Glutamatergic neuron (in vitro differentiated cells): ENCODE data around the gene C2CD5. TPM values are rescaled to one million over a fixed set of nuclear protein-coding genes. Genes with fewer than 3 reads are reported as not detected.

Experiments used
- DNase-seq: peaks from one replicate; pipeline ENCODE4 v3.0.0; 2022
- H3K27ac Mint-ChIP-seq: one replicate; pipeline ENCODE4 v1.8.0; 2020; ENCODE audit warnings: mild to moderate bottlenecking, mixed read lengths, inconsistent platforms; ENCODE audit not compliant: unreplicated experiment
- H3K27me3 Mint-ChIP-seq: one replicate; pipeline ENCODE4 v1.8.0; 2020; ENCODE audit warnings: mild to moderate bottlenecking, moderate library complexity, mixed read lengths, inconsistent platforms; ENCODE audit not compliant: unreplicated experiment
- H3K36me3 Mint-ChIP-seq: one replicate; pipeline ENCODE4 v1.8.0; 2020; ENCODE audit warnings: mild to moderate bottlenecking, mixed read lengths, inconsistent platforms; ENCODE audit not compliant: unreplicated experiment
- H3K4me1 Mint-ChIP-seq: one replicate; pipeline ENCODE4 v1.8.0; 2020; ENCODE audit warnings: mild to moderate bottlenecking, low read depth, mixed read lengths, inconsistent platforms; ENCODE audit not compliant: unreplicated experiment
- H3K4me3 Mint-ChIP-seq: one replicate; pipeline ENCODE4 v1.8.0; 2020; ENCODE audit warnings: mild to moderate bottlenecking, mixed read lengths, inconsistent platforms; ENCODE audit not compliant: unreplicated experiment
- H3K9me3 Mint-ChIP-seq: one replicate; pipeline ENCODE4 v1.8.0; 2020; ENCODE audit warnings: mild to moderate bottlenecking, moderate library complexity, mixed read lengths, inconsistent platforms; ENCODE audit not compliant: unreplicated experiment
- total RNA-seq: library from RNA; stranded (reverse); fragmentation: NEBNext Ultra II Directional; extraction: Animal tissue kit (Norgen Biotek cat#: 25700); gene quantifications from one replicate; pipeline ENCODE4 v1.2.1, GENCODE V29; 2021; ENCODE audit not compliant: unreplicated experiment
- TF ChIP-seq, protein P1 (sequence below): fragments of 200-600 bp; sonication (generic); IDR thresholded peaks from one replicate; pipeline ENCODE4 v1.5.0; 2021; ENCODE audit not compliant: partially characterized antibody, unreplicated experiment

Gene C2CD5
- total RNA-seq, 1 donor from 2014 or later: 104 TPM

DNA sequence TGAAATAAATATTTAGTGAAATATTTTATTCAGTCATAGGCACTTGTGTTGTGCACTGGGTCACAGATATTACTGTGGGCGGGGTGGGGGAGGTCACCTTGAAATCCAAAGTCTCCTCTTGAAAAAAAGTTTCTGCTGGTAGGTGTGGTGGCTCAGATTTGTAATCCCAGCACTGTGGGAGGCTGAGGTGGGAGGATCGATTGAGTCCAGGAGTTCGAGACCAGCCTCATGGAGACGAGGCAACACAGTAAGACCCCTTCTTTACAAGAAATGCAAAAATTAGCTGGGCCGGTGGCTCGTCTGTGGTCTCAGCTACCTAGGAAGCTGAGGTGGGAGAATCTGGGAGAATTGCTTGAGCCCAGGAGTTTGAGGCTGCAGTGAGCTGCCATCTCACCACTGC, 913 bp upstream of the C2CD5 start:
- Mint-ChIP-seq H3K4me1 (peaks cover 9% of the 10 kb centered on the region), H3K9me3 (peaks cover 17% of the 10 kb centered on the region), H3K27me3 (peaks cover 13% of the 10 kb centered on the region), H3K36me3 (no peaks in the 10 kb centered on the region), H3K27ac (peak overlapping the region; percentile 99), H3K4me3 (peak overlapping the region; percentile 89)
- no peak for DNase-seq
- TF ChIP-seq, protein P1, sequence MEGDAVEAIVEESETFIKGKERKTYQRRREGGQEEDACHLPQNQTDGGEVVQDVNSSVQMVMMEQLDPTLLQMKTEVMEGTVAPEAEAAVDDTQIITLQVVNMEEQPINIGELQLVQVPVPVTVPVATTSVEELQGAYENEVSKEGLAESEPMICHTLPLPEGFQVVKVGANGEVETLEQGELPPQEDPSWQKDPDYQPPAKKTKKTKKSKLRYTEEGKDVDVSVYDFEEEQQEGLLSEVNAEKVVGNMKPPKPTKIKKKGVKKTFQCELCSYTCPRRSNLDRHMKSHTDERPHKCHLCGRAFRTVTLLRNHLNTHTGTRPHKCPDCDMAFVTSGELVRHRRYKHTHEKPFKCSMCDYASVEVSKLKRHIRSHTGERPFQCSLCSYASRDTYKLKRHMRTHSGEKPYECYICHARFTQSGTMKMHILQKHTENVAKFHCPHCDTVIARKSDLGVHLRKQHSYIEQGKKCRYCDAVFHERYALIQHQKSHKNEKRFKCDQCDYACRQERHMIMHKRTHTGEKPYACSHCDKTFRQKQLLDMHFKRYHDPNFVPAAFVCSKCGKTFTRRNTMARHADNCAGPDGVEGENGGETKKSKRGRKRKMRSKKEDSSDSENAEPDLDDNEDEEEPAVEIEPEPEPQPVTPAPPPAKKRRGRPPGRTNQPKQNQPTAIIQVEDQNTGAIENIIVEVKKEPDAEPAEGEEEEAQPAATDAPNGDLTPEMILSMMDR: no peak

DNA sequence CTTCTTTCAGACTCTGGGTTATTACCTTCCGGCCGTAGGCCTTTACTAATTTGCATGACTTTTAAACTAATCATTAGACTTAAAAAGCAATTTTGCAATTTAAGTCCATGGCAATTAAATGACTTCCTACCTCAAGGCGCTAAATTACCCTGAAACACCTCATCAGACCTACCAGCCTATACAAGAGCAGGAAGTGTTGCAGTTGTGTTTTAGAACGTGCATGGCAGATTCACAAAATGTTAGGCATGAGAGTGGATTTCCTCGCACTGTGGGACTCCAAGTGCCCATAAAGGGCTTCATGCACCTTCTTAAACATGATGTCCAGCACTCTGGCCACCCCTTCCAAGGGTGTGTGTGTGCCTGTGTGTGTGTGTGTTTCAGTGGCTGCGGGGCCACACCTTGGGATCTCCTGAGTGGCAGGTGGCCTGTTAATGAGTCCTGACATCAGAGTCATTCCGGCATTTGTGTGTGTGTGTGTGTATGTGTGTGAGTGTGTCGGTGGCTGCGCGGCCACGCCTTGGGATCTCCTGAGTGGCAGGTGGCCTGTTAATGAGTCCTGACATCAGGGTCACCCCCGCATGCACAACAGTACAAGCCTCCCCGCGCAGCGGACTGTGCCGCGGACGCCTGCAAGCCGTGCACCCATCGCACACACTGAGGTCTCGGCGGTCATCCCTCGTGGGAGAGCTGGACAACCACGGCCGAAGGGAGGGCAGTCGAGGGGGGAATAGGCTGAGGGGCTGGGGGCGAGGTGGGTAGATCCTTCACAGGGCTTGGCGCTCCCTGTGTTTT, 900 bp downstream of the C2CD5 start:
- DNase-seq: peak; percentile 79
- Mint-ChIP-seq H3K27me3 (peaks cover 13% of the 10 kb centered on the region), H3K4me1 (peaks cover 9% of the 10 kb centered on the region), H3K27ac (peak overlapping the region; percentile 99), H3K36me3 (no peaks in the 10 kb centered on the region), H3K4me3 (peak overlapping the region; percentile 89), H3K9me3 (peaks cover 17% of the 10 kb centered on the region)
- TF ChIP-seq, protein P1: peak; percentile 4

DNA sequence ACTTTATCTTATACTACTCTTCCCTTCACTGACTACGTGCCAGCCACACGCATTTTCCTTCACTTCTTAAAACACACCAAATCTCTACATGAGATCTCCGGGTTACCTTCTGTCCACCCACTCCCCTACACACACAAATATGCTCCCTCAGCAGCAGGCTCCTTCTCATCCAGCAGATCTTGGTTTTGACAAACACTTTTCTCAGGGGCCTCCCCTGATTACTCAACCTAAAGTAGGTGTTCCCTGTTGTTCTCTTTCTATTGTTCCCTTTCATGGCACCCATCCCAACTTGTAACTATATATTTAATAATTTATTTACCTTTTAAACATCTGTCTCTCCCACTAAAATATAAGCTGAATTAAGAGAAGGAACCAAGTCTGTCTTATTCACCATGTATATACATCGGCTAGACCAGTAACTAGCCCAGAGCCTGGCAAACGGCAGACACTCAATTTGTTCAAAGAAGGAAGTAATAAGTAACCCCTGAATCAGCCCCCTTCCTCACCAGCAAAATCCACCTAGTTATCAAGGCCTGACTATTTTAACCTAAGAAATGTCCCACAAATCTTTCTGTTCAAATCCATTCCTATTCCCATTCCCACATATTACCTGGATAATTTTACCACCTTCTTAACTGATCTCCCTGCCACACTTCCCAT, 2.7 kb downstream of the C2CD5 start:
- TF ChIP-seq, protein P1: no peak
- Mint-ChIP-seq H3K4me3 (peak overlapping the region; percentile 89), H3K27ac (peak overlapping the region; percentile 40), H3K36me3 (no peaks in the 10 kb centered on the region), H3K9me3 (peaks cover 17% of the 10 kb centered on the region), H3K27me3 (peaks cover 13% of the 10 kb centered on the region), H3K4me1 (peaks cover 9% of the 10 kb centered on the region)
- no peak for DNase-seq

DNA sequence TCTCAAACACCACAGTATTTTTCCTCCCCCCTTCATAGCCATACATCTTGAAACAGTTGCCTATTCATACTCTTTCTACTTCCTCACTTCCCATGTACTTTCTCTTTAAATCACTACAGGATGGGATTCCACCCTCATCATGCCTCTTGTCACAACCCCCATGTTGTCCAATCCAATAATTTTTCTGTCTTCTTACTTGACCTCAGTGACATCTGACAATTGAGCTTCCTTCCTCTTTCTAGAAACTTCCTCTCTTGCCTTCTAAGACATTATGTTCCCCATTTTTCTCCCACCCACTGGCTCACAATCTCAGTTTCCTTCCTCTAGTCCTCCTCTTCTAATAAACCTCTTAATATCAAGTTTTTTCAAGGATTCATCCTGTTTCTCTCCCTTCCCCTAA, 5.3 kb downstream of the C2CD5 start:
- Mint-ChIP-seq H3K36me3 (no peaks in the 10 kb centered on the region), H3K27me3 (peaks cover 6% of the 10 kb centered on the region), H3K4me3 (no peak overlapping the region), H3K4me1 (peaks cover 9% of the 10 kb centered on the region), H3K9me3 (peaks cover 11% of the 10 kb centered on the region), H3K27ac (peak overlapping the region; percentile 6)
- TF ChIP-seq, protein P1: no peak
- DNase-seq: no peak

DNA sequence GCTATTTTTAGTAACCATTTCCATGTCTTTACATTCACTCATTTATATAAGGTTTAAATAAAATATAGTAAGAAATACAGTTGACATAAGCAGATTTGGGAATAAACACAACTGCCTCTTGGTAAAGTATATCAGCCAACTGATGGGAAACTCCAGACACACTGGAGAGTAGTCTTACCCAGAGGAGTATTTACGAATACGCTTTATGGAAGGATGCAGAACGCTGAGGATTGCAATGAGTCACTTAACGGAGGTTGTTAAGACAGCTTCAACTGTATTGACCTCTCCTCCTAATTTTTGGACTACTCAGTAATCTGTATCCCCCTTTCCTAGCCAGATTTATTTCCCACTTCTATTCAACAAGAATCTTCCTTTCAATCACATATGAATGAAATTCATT, 6.0 kb downstream of the C2CD5 start:
- H3K9me3 Mint-ChIP-seq: peaks cover 6% of the 10 kb centered on the region
- TF ChIP-seq, protein P1: no peak
- H3K27ac Mint-ChIP-seq: peak overlapping the region; percentile 6
- H3K36me3 Mint-ChIP-seq: no peaks in the 10 kb centered on the region
- DNase-seq: no peak
- peaks cover 2% of the 10 kb centered on the region for H3K27me3 Mint-ChIP-seq
- no peak overlapping the region for H3K4me3 Mint-ChIP-seq
- H3K4me1 Mint-ChIP-seq: peaks cover 9% of the 10 kb centered on the region
